GM18505 (cell line): Measurements from ENCODE around the gene PLS1.
"Not testable (repeated sequence)": the region's sequence is repeated elsewhere in the genome, so short reads cannot be mapped to it uniquely, and the experiment has no call there.

Experiments used
- ATAC-seq: cut with Tn5 transposase; IDR thresholded peaks from one replicate; pipeline ENCODE4 v1.9.1; 2021; ENCODE audit not compliant: unreplicated experiment
- POLR2A ChIP-seq: IDR thresholded peaks from 4 replicates; pipeline ENCODE4 v1.6.1; 2011; ENCODE audit warnings: borderline replicate concordance; ENCODE audit not compliant: insufficient read depth, insufficient read length; ENCODE audit errors: extremely low read depth

PLS1 gene

DNA sequence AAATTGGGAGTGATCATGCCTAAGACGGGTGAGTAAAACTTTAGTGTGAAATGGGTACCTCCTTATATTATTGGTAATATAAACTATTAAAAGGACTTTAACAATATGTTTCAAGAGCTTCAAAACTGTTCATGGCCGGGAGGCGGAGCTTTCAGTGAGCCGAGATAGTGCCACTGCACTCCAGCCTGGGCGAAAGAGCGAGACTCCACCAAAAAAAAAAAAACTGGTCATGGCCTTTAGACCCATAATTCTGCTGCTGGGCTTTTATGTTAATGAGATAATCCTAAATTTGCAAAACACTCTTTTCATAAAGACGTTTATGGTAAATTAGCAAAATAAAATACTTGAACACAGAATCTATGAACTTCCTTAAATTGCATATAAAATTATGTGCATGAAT, 150.5 kb downstream of the PLS1 start:
- no peak for TF ChIP-seq POLR2A
- ATAC-seq = no peak

DNA sequence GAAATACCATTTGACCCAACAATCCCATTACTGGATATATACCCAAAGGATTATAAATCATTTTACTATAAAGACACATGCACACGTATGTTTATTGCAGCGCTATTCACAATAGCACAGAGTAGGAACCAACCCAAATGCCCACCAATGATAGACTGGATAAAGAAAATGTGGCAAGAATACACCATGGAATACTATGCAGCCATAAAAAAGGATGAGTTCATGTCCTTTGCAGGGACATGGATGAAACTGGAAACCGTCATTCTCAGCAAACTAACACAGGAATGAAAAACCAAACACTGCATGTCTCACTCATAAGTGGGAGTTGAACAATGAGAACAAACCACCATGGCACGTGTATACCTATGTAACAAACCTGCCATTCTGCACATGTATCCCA, 154.3 kb downstream of the PLS1 start:
- ATAC-seq = not testable (repeated sequence)

DNA sequence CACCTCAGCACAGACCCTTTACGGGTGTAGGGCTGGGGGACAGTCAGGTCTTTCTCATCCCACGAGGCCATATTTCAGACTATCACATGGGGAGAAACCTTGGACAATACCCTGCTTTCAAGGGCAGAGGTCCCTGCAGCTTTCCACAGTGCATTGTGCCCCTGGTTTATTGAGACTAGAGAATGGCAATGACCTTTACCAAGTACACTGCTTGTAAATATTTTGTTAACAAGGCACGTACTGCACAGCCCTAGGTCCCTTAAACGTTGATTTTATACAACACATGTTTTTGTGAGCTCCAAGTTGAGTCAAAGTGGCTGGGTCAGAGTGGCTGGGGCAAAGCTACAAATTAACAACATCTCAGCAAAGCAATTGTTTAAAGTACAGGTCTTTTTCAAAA, 156.4 kb downstream of the PLS1 start:
- ATAC-seq = not testable (repeated sequence)

DNA sequence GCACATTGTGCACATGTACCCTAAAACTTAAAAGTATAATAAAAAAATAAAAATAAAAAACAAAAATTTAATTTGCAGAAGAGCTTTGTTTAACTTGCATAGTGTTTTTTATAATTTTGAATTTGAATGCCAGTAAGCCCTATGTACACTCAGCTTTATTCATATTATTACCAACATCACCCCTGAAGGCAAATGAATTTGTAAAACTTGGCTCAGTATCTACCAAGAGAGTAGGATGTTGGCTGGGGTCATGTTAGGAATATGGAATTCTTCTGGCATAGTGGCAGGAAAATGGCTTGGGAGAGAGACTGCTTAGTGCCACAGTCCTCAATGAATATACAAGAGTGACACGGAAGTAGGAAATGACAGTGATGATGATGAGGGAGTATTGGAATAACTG, 158.3 kb downstream of the PLS1 start:
- ATAC-seq = no peak
- TF ChIP-seq POLR2A = no peak
